Keratinocyte (primary cell): ENCODE results near the gene NUCKS1.

ENCODE experiments used
- EZH2 ChIP-seq: IDR thresholded peaks from one replicate; pipeline ENCODE4 v1.6.1; 2012; ENCODE audit warnings: inconsistent platforms, mild to moderate bottlenecking, low read length, moderate library complexity
- TF ChIP-seq, protein P1 (sequence below), 3 experiments: IDR thresholded peaks in 1 of 3; conservative IDR thresholded peaks in 1 of 3; optimal IDR thresholded peaks in 1 of 3; 2 replicates in 2 of 3; 3 replicates in 1 of 3; pipeline versions ENCODE3 to v1.5.1; 2011; ENCODE audit warnings: low read length in 3 of 3, mild to moderate bottlenecking in 3 of 3, moderate library complexity in 2 of 3, control low read depth in 1 of 3, inconsistent platforms in 1 of 3; ENCODE audit not compliant: insufficient read depth in 2 of 3; ENCODE audit errors: extremely low read depth in 1 of 3

DNA sequence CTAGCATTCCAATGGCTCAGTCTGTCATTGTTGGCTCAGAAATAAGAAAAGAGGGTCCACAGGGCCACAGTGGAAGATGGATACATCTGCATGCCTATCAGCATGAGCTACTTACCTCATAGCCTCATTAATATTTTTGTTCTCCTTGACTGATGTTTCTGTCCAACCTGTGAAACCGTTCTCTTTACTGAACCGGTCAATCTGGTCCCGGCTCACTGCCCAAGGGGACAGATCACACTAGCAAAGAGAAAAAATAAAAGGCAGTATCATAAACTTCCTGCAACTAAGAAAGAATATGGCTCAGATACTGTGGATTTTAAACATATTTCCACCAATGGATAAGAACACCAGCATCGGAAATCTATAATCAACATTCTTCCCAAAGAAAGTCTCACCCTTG, 20.6 kb upstream of the NUCKS1 start:
- TF ChIP-seq, protein P1, sequence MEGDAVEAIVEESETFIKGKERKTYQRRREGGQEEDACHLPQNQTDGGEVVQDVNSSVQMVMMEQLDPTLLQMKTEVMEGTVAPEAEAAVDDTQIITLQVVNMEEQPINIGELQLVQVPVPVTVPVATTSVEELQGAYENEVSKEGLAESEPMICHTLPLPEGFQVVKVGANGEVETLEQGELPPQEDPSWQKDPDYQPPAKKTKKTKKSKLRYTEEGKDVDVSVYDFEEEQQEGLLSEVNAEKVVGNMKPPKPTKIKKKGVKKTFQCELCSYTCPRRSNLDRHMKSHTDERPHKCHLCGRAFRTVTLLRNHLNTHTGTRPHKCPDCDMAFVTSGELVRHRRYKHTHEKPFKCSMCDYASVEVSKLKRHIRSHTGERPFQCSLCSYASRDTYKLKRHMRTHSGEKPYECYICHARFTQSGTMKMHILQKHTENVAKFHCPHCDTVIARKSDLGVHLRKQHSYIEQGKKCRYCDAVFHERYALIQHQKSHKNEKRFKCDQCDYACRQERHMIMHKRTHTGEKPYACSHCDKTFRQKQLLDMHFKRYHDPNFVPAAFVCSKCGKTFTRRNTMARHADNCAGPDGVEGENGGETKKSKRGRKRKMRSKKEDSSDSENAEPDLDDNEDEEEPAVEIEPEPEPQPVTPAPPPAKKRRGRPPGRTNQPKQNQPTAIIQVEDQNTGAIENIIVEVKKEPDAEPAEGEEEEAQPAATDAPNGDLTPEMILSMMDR (optimal IDR thresholded peaks at IDR 0.05 in 1 of 3, IDR thresholded peaks at IDR 0.05 in 1 of 3, conservative IDR thresholded peaks at IDR 0.05 in 1 of 3; ENCODE audit: extremely low read depth in 1 of 3, insufficient read depth in 2 of 3, low read length in 3 of 3): no peak
- TF ChIP-seq EZH2: no peak
